HTR-8/SVneo (cell line): ENCODE results near the gene CCDC88C.
A peak's percentile ranks its signal among the peaks of the same experiment; 100 is the strongest.
"Not testable (repeated sequence)": the region's sequence is repeated elsewhere in the genome, so short reads cannot be mapped to it uniquely, and the experiment has no call there.

Experiments
- DNase-seq: peaks from one replicate; pipeline ENCODE4 v3.0.0; 2011; ENCODE audit warnings: low spot score, mixed read lengths; ENCODE audit not compliant: insufficient read length
- FAIRE-seq: peaks from 2 replicates; lab custom pipeline; 2011; peaks lifted over from hg19 to GRCh38; lab: Jason Lieb, UNC

Gene CCDC88C

DNA sequence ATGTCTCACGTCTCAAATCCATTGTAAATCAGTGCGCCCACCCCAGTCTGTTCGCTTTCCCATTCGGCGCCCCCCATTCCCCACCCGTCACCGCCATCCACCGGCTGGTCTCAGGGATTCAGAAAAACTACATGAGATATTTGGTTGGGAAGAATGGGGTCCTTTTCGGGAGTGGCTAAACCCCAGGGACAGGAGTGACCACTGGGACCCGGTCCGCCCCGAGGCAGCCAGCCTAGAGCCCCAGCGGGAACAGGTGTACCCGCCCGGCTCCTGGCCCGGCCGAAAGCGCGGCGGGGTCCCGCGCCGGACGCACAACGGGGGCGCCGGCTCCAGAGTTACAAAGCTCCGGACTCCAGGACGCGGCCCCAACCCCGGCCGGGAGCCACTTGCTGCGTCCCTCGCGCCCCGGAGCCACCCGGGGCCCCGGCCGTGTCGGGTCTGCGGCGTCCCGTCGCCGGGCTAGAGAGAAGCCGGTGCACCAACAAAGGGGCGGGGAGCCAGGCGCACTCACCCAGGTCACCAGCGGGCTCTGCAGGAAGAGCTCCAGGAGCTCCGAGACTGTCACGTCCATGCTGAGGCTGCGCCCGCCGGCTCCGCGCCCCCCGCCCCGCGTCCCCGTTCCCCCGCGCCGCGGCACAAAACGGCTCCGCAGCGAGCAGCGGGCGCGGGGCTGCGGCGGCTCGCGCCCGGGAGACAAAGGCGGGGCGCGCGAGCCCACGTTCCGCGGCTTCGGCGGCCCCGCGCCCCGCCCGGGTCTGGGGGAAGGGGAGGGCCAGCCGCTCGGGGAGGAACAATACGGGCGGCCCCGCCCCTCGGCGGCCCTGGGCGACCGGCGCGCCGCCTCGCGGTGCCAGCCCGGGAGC lies at the start of gene CCDC88C:
TSS of gene CCDC88C (minus strand) at position 701 of the 863 bp plus-strand sequence. CDS start at position 571, 130 bp downstream.
- DNase-seq: peak; percentile 60
- no peak for FAIRE-seq

GRCh38 chr14:91466192-91466591 lies 48.6 kb upstream of the CCDC88C start:
- no peak for DNase-seq
- no peak for FAIRE-seq

GRCh38 chr14:91464615-91465205 lies 47.1 kb upstream of the CCDC88C start:
- DNase-seq (no peak), FAIRE-seq (peak; percentile 13)

DNA sequence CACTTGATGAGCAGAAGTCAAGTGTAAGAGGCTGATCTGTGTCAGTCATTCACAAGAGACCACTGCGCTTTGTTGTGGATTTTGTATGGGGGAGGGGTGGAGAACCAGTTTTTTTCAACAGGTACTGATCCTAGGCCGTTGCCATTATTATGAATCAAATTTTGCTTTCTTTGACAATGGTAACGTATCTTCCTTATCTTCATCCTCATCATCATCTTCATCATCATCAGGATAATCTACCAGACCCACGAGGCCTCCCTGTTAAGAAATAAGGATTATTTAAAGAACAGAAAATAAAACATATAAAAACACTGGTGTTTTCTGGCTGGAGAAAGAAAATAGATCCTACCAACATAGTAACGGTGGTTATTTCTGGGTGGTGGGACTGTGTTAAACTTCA lies 41.0 kb upstream of the CCDC88C start:
- DNase-seq (no peak), FAIRE-seq (no peak)

GRCh38 chr14:91456283-91456682 lies 38.7 kb upstream of the CCDC88C start:
- no peak for DNase-seq
- no peak for FAIRE-seq

DNA sequence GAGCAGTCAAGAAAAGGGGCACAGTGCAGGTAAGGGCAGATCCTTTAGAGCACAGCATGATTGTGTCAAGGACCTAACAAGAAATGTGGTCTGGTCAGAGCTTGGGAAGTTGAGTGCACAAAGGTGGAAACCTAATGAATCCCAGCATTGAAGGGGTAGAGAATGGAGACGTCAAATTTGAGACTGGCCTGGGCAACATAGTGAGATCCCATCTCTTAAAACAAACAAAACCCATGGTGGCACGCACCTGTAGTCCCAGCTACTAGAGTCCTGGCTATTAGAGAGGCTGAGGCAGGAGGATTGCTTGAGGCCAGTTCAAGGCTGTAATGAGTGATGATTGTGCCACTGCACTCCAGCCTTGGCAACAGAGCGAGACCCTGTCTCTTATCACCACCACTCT lies 37.0 kb upstream of the CCDC88C start:
- FAIRE-seq: no peak
- no peak for DNase-seq

DNA sequence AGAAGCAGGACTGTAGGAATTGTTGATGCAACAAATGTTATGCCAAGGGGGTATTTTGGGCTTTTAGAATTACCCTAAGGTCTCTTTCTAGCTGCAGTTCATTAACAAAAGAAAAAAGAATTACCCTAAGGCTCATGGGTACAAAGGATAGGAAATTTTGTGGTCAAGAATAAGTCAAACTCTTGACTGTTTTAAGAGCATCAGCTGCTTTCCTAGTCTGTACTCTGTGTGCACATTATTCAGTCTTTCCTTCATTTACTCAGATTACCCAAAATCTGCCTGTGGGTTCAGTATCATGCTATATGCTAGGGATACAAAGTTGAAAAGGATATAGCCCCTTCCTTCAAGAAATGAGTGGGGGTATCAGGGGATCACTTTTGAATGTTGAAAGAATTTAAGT lies 36.5 kb upstream of the CCDC88C start:
- DNase-seq (no peak), FAIRE-seq (no peak)

GRCh38 chr14:91453744-91454143 lies 36.1 kb upstream of the CCDC88C start:
- FAIRE-seq (no peak), DNase-seq (no peak)

DNA sequence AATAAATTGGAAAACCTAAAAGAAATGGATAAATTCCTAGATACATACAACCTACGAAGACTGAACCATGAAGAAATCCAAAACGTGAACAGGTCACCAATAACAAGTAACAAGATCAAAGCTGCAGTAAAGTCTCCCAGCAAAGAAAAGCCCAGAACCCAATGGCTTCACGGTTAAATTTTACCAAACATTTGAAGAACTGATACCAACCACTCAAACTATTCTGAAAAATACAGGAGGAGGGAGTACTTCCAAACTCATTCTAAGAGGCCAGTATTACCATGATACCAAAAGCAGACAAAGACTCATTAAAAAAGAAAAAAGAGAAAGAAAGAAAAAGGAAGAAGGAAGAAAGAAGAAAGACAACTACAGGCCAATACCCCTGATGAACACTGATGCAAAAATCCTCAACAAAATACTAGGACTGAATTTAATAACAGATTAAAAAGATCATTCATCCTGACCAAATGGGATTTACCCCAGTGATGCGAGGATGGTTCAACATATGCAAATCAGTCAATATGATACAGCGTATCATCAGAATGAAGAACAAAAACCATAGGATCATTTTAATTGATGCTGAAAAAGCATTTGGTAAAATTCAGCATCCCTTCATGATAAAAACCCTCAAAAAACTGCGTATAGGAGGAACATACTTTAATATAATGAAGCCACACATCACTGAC lies 26.9 kb upstream of the CCDC88C start:
- FAIRE-seq: no peak
- no peak for DNase-seq

- DNase-seq: no peak
- FAIRE-seq: no peak
Observed at GRCh38 chr14:91439345-91439744, 21.7 kb upstream of the CCDC88C start.

DNA sequence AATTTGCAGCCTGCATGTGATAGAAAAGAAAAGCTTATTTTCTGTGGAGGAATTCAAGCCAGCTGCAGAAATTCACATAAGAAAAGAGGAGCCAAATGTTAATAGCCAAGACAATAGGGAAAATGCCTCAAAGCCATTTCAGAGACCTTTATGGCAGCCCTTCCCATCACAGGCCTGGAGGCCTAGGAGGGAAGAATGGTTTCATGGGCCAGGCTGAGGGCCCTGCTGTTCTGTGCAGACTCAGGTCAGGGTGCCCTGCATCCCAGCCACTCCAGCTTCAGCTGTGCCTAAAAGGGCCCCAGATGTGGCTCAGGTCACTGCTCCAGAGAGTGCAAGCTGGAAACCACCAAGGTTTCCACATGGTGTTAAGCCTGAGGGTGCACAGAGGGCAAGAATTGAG lies 21.2 kb upstream of the CCDC88C start:
- FAIRE-seq (no peak), DNase-seq (no peak)

- DNase-seq, FAIRE-seq: not testable (repeated sequence)
Observed at GRCh38 chr14:91436266-91436665, 18.6 kb upstream of the CCDC88C start.

DNA sequence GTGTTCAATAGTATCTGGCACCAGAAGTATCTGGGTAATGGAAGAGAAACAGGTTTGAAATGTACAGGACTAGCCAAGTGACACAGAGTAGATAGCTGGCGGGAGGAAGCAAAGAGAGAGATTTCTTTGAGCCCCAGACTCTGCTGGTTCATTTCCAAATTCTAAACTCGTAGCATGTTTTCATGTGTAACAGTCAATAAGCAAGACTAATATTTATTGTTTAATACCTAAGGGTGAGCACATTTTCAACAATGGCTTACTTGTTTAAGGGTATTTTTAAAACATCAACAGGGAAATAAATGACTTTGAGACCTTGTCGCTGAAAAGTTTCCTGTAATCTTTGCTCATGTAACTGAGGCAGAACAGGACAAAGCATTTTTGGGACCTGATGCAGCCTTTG lies 11.8 kb upstream of the CCDC88C start:
- FAIRE-seq (no peak), DNase-seq (no peak)

DNA sequence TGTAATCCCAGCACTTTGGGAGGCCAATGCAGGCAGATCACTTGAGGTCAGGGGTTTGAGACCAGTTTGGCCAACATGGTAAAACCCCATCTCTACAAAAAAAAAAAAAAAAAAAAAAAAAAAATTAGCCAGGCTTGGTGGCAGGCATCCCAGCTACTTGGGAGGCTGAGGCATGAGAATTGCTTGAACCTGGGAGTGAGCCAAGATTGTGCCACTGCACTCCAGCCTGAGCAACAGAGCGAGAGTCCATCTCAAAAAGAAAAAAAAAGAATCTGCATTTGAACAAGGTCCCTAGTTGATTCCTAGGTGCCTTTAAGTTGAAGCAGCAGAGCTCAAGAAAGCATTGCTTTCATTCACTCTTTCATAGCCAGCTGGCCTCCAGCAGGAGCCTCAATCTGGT lies 11.3 kb upstream of the CCDC88C start:
- not testable (repeated sequence) for DNase-seq, FAIRE-seq

GRCh38 chr14:91425531-91425944 lies 7.9 kb upstream of the CCDC88C start:
- FAIRE-seq, DNase-seq: not testable (repeated sequence)

- FAIRE-seq (no peak), DNase-seq (no peak)
Observed at GRCh38 chr14:91424813-91425530, 7.4 kb upstream of the CCDC88C start.

DNA sequence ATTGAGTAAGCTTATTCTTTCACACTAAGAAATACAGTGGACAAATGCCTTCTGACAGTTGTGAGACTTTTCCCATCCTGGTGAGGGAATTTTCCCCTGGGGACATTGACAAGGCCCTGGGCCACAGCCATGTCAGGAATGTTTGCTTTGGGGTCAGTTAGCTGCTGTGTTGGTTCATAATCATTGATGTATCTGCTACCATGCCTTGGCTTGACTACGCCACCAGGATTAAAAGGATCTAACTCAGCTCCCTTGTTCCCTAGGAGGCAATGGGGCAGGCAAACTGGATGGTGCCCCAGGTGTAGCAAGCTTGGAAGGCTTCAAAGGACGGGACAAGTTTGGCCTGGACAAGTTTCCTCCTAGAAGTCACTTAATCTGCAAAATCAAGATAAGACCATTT lies 3.1 kb upstream of the CCDC88C start:
- no peak for DNase-seq
- FAIRE-seq: no peak

- DNase-seq (no peak), FAIRE-seq (no peak)
Observed at GRCh38 chr14:91419451-91419850, 1.8 kb upstream of the CCDC88C start.

- DNase-seq (no peak), FAIRE-seq (no peak)
Observed at GRCh38 chr14:91419044-91419397, 1.4 kb upstream of the CCDC88C start.

GRCh38 chr14:91418387-91419043 lies 895 bp upstream of the CCDC88C start:
- no peak for FAIRE-seq

More at GRCh38 chr14:91418387-91419043, 895 bp upstream of the CCDC88C start:
- DNase-seq: peak; percentile 45
